T-helper 17 cell (primary cell): ENCODE data around the gene TBPL2. TPM values are rescaled to one million over a fixed set of nuclear protein-coding genes. Genes with fewer than 3 reads are reported as not detected.

Experiments used
- total RNA-seq, 4 donors: library from RNA in 2 of 4; stranded (reverse) in 2 of 4; gene quantifications; one replicate each; pipeline ENCODE4 v1.2.3 and lab custom pipeline; 2022 to 2026

The TBPL2 gene
- total RNA-seq, 2 donors from 2014 or later, result not detected

Other genes starting within 250 kb of the TBPL2 start
- gene DLGAP5, start 249.0 kb downstream of the TBPL2 start, total RNA-seq, result under 1 TPM in 1 of 2 donors, not detected in 1; 0.12 TPM
- gene FBXO34, start 169.2 kb downstream of the TBPL2 start, total RNA-seq, result 10 to 100 TPM; 20.5 to 27.8 TPM
- gene ATG14, start 28.8 kb downstream of the TBPL2 start, total RNA-seq, result 10 to 100 TPM; 16.3 to 21.7 TPM
- 10 to 100 TPM; 81.6 to 83.5 TPM for gene KTN1, start 139.6 kb upstream of the TBPL2 start, total RNA-seq